IPS DF 6.9 (cell line): ENCODE data around the gene MARCHF9.

ENCODE experiments used
- DNase-seq: peaks from one replicate; pipeline ENCODE4 v3.0.0-alpha.2; 2013; ENCODE audit warnings: low read depth, low spot score
- H3K27ac ChIP-seq: one replicate; pipeline ENCODE4 v1.5.1; 2013; ENCODE audit warnings: low read length, control low read depth
- H3K27me3 ChIP-seq: 2 replicates; pipeline ENCODE4 v1.6.1; 2013; ENCODE audit warnings: mild to moderate bottlenecking, low read length; ENCODE audit not compliant: control insufficient read depth, insufficient read depth
- H3K36me3 ChIP-seq: 2 replicates; pipeline ENCODE4 v1.6.1; 2013; ENCODE audit warnings: low read length; ENCODE audit not compliant: control insufficient read depth, insufficient read depth
- H3K4me1 ChIP-seq: 2 replicates; pipeline ENCODE4 v1.6.1; 2013; ENCODE audit warnings: low read length; ENCODE audit not compliant: control insufficient read depth, insufficient read depth
- H3K4me3 ChIP-seq: 2 replicates; pipeline ENCODE4 v1.5.1; 2013; ENCODE audit warnings: mild to moderate bottlenecking, low read length
- H3K9me3 ChIP-seq: 2 replicates; pipeline ENCODE4 v1.6.1; 2013; ENCODE audit warnings: low read length, inconsistent platforms; ENCODE audit not compliant: control insufficient read depth, insufficient read depth
- WGBS: extraction: QIAGEN DNeasy Blood & Tissue Kit; methylation state at CpG from one replicate; pipeline ENCODE4 v1.1.7; 2013; ENCODE audit warnings: mixed read lengths, missing lambda C conversion rate; ENCODE audit not compliant: insufficient read length, insufficient coverage; 5-methylcytosine and 5-hydroxymethylcytosine counted together

MARCHF9 gene

GRCh38 chr12:57732726-57733593, 21.9 kb upstream of the MARCHF9 start:
- Histone ChIP-seq H3K36me3 (no peaks in the 10 kb centered on the region), H3K27me3 (peaks cover 53% of the 10 kb centered on the region), H3K4me1 (peaks cover 3% of the 10 kb centered on the region; the same call in 1 of the 2 replicates), H3K9me3 (no peaks in the 10 kb centered on the region), H3K4me3 (no peak overlapping the region), H3K27ac (no peak overlapping the region)
- WGBS: no CpG with 5 or more reads among the region's 11 CpGs
- no peak for DNase-seq

- no peaks in the 10 kb centered on the region for H3K36me3 ChIP-seq
- H3K9me3 ChIP-seq: no peaks in the 10 kb centered on the region
- H3K27ac ChIP-seq: no peak overlapping the region
- peaks cover 3% of the 10 kb centered on the region; the same call in 1 of the 2 replicates for H3K4me1 ChIP-seq
- no peak for DNase-seq
- peaks cover 52% of the 10 kb centered on the region for H3K27me3 ChIP-seq
- no peak overlapping the region for H3K4me3 ChIP-seq
- WGBS: no CpG with 5 or more reads among the region's 6 CpGs
These were observed 21.0 kb upstream of the MARCHF9 start for GRCh38 chr12:57733928-57734327.

- Histone ChIP-seq H3K36me3 (no peaks in the 10 kb centered on the region), H3K4me1 (peaks cover 3% of the 10 kb centered on the region; the same call in 1 of the 2 replicates), H3K9me3 (no peaks in the 10 kb centered on the region), H3K27me3 (peaks cover 56% of the 10 kb centered on the region), H3K4me3 (no peak overlapping the region), H3K27ac (no peak overlapping the region)
- no peak for DNase-seq
- WGBS: no CpG with 5 or more reads among the region's 4 CpGs
These were observed 20.3 kb upstream of the MARCHF9 start for GRCh38 chr12:57734591-57734990.

- Histone ChIP-seq H3K27me3 (peaks cover 60% of the 10 kb centered on the region), H3K4me3 (no peak overlapping the region; the same call in 1 of the 2 replicates), H3K4me1 (peaks cover 3% of the 10 kb centered on the region; the same call in 1 of the 2 replicates), H3K36me3 (no peaks in the 10 kb centered on the region), H3K9me3 (no peaks in the 10 kb centered on the region), H3K27ac (no peak overlapping the region)
- DNase-seq: no peak
- no CpG with 5 or more reads among the region's 8 CpGs for WGBS
These were observed 19.6 kb upstream of the MARCHF9 start for GRCh38 chr12:57735198-57735855.

GRCh38 chr12:57735952-57736740, 18.8 kb upstream of the MARCHF9 start:
- DNase-seq: no peak
- H3K27me3 ChIP-seq: peaks cover 68% of the 10 kb centered on the region
- H3K27ac ChIP-seq: no peak overlapping the region
- H3K4me1 ChIP-seq: peaks cover 3% of the 10 kb centered on the region; the same call in 1 of the 2 replicates
- peak overlapping the region; percentile 19; the same call in 1 of the 2 replicates for H3K4me3 ChIP-seq
- WGBS: no CpG with 5 or more reads among the region's 49 CpGs
- H3K9me3 ChIP-seq: no peaks in the 10 kb centered on the region
- no peaks in the 10 kb centered on the region for H3K36me3 ChIP-seq

GRCh38 chr12:57736741-57737466, 18.0 kb upstream of the MARCHF9 start:
- no peak overlapping the region for H3K4me3 ChIP-seq
- no CpG with 5 or more reads among the region's 31 CpGs for WGBS
- no peak overlapping the region for H3K27ac ChIP-seq
- no peaks in the 10 kb centered on the region for H3K9me3 ChIP-seq
- peaks cover 3% of the 10 kb centered on the region; the same call in 1 of the 2 replicates for H3K4me1 ChIP-seq
- no peak for DNase-seq
- peaks cover 67% of the 10 kb centered on the region for H3K27me3 ChIP-seq
- H3K36me3 ChIP-seq: no peaks in the 10 kb centered on the region

- no peak for DNase-seq
- no peak overlapping the region for H3K27ac ChIP-seq
- H3K9me3 ChIP-seq: no peaks in the 10 kb centered on the region
- peaks cover 63% of the 10 kb centered on the region for H3K27me3 ChIP-seq
- WGBS: no CpG with 5 or more reads among the region's 110 CpGs
- peaks cover 3% of the 10 kb centered on the region; the same call in 1 of the 2 replicates for H3K4me1 ChIP-seq
- no peaks in the 10 kb centered on the region for H3K36me3 ChIP-seq
- H3K4me3 ChIP-seq: peak overlapping the region; percentile 40; the same call in 1 of the 2 replicates
These were observed 17.1 kb upstream of the MARCHF9 start for GRCh38 chr12:57737467-57738460.

GRCh38 chr12:57738661-57739237, 16.2 kb upstream of the MARCHF9 start, which contains the start of gene AGAP2:
AGAP2 (minus strand) TSS chr12:57738742; CDS start chr12:57738246, 496 bp downstream.
- no peaks in the 10 kb centered on the region for H3K9me3 ChIP-seq
- no peak within 1 kb of the TSS for H3K27ac ChIP-seq
- peaks cover 3% of the 10 kb centered on the region; the same call in 1 of the 2 replicates for H3K4me1 ChIP-seq
- DNase-seq: no peak
- H3K4me3 ChIP-seq: peak within 1 kb of the TSS; percentile 40; the same call in 1 of the 2 replicates
- peaks cover 59% of the 10 kb centered on the region for H3K27me3 ChIP-seq
- WGBS: no CpG with 5 or more reads among the region's 36 CpGs
- no peaks in the 10 kb centered on the region for H3K36me3 ChIP-seq
